WERI-Rb-1 (cell line): ENCODE measurements around the gene EPS8L3.

Experiments
- DNase-seq: peaks from one replicate; pipeline ENCODE4 v3.0.0-alpha.2; 2020
- H3K27ac ChIP-seq: fragments of 250-450 bp; sonication (Bioruptor Pico); 2 replicates; pipeline ENCODE4 v1.5.1; 2020; ENCODE audit warnings: mild to moderate bottlenecking, moderate library complexity
- H3K27me3 ChIP-seq: fragments of 250-450 bp; sonication (Bioruptor Pico); 2 replicates; pipeline ENCODE4 v1.5.1; 2021; ENCODE audit warnings: mild to moderate bottlenecking, low read depth, moderate library complexity; ENCODE audit not compliant: insufficient read depth, severe bottlenecking
- H3K36me3 ChIP-seq: fragments of 250-450 bp; sonication (Bioruptor Pico); 2 replicates; pipeline ENCODE4 v1.5.1; 2020; ENCODE audit warnings: mild to moderate bottlenecking, moderate library complexity
- H3K4me3 ChIP-seq: 2 replicates; pipeline ENCODE4 v1.5.1; 2011; ENCODE audit warnings: low read depth, mild to moderate bottlenecking, control low read depth, low read length
- H3K9me3 ChIP-seq: fragments of 250-450 bp; sonication (Bioruptor Pico); 2 replicates; pipeline ENCODE4 v1.5.1; 2021; ENCODE audit warnings: mild to moderate bottlenecking, moderate library complexity; ENCODE audit not compliant: severe bottlenecking
- CTCF ChIP-seq: IDR thresholded peaks from 2 replicates; pipeline ENCODE4 v1.5.1; 2011; ENCODE audit warnings: low read depth, mild to moderate bottlenecking, control low read depth, inconsistent platforms, low read length

EPS8L3 gene

GRCh38 chr1:109806733-109807400 is 43.1 kb upstream of the EPS8L3 start:
- no peak for DNase-seq
- Histone ChIP-seq H3K4me3 (no peak overlapping the region), H3K27me3 (no peaks in the 10 kb centered on the region), H3K36me3 (no peaks in the 10 kb centered on the region), H3K27ac (no peak overlapping the region), H3K9me3 (no peaks in the 10 kb centered on the region)
- TF ChIP-seq CTCF = no peak

- no peak for TF ChIP-seq CTCF
- H3K36me3 ChIP-seq = no peaks in the 10 kb centered on the region
- no peaks in the 10 kb centered on the region for H3K27me3 ChIP-seq
- H3K4me3 ChIP-seq = no peak overlapping the region
- no peak overlapping the region for H3K27ac ChIP-seq
- DNase-seq = no peak
- H3K9me3 ChIP-seq = no peaks in the 10 kb centered on the region
These were observed 41.9 kb upstream of the EPS8L3 start for GRCh38 chr1:109805486-109806165.

DNA sequence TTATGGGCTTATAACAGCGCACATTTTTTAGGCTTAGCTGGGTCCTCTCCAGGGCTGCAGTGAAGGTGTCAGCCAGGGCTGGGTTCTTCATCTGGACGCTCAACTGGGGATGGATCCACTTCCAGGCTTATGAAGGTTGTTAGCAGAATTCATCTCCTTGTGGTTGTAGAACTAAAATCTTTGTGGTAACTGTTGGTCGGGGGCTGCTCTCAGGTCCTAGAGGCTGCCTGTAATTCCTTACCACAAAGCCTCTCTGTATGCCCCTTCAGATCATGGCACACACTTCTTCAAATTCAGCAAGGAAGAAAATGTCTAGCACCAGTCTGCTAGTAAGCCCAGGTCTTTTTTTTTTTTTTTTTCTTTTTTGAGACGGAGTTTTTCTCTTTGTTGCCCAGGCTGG is 40.9 kb upstream of the EPS8L3 start:
- no peak for TF ChIP-seq CTCF
- Histone ChIP-seq H3K27ac (no peak overlapping the region), H3K27me3 (no peaks in the 10 kb centered on the region), H3K36me3 (no peaks in the 10 kb centered on the region), H3K4me3 (no peak overlapping the region), H3K9me3 (no peaks in the 10 kb centered on the region)
- DNase-seq = no peak

DNA sequence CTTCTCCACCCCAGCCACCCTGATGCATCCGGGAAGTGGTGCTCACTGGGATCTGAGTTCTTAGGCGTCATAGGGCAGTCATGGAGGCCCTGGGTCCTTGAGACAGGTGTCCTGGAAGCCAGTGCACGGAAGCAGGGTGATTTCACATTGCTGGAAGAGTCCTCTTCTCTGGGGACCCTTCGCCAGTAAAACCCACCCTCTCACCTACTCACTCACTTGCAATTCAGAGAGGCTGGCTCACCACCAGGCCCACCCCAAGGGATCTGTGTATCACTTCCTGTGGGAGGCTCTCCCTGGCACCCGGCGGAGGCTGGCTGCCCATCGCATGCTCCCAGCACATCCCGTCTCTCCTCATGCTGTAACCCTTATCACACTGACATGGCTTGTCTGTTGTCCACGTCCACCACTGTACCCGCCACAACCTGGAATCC is 40.2 kb upstream of the EPS8L3 start:
- Histone ChIP-seq H3K36me3 (no peaks in the 10 kb centered on the region), H3K4me3 (no peak overlapping the region), H3K27me3 (no peaks in the 10 kb centered on the region), H3K9me3 (no peaks in the 10 kb centered on the region), H3K27ac (no peak overlapping the region)
- no peak for TF ChIP-seq CTCF
- DNase-seq = no peak

DNA sequence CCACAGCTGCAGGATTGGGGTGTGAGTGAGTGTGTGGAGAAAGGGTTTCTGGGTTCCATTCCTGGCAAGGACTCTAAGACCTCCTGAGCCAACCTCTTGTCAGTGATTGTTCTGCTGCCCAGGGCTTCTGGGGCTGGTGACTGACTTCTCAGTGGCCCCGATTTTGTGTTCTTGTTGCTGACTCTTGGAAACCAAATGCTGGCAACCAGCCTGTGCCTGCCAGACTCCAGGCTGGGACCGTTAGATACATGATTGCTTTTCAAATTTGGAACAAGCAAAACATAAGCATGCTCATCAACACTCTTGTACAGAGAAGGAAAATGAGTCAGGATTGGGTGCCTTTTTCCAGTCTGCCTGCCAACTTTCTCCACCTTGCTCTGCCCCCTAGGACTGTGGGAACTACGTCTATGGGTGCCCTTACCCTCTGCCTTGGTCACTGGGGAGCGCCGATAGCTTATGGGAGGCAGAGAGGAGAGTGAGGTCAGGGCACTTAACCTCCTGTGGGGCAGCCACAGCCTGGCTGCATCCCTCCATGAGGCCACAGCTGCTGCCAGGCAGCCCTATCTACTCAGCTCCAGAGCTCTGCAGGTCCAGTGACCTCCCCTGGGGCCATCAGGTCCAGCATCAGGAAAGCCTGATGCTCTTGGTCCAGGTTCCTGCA is 39.3 kb upstream of the EPS8L3 start:
- no peak overlapping the region for H3K27ac ChIP-seq
- H3K4me3 ChIP-seq = no peak overlapping the region
- no peak for TF ChIP-seq CTCF
- DNase-seq = no peak
- no peaks in the 10 kb centered on the region for H3K27me3 ChIP-seq
- no peaks in the 10 kb centered on the region for H3K36me3 ChIP-seq
- no peaks in the 10 kb centered on the region for H3K9me3 ChIP-seq
